Hepatocyte (in vitro differentiated cells): ENCODE measurements around the gene SCNN1G.

ENCODE experiments used
- CTCF ChIP-seq: fragments of 200-600 bp; sonication (generic); IDR thresholded peaks from 2 replicates; pipeline ENCODE4 v1.5.1; 2016; ENCODE audit warnings: antibody characterized with exemption, mild to moderate bottlenecking; ENCODE audit not compliant: poor library complexity
- EZH2 ChIP-seq: fragments of 200-600 bp; sonication (generic); IDR thresholded peaks from 2 replicates; pipeline ENCODE4 v1.6.1; 2016; ENCODE audit warnings: antibody characterized with exemption, mild to moderate bottlenecking, borderline replicate concordance
- EZH2phosphoT487 ChIP-seq: fragments of 200-600 bp; sonication (generic); IDR thresholded peaks from one replicate; pipeline ENCODE4 v1.6.1; 2018; ENCODE audit warnings: antibody characterized with exemption, mild to moderate bottlenecking, low read depth, moderate library complexity; ENCODE audit not compliant: unreplicated experiment, severe bottlenecking

GRCh38 chr16:23156946-23157460, 25.5 kb upstream of the SCNN1G start:
- TF ChIP-seq CTCF, result no peak
- TF ChIP-seq EZH2, result no peak
- no peak for TF ChIP-seq EZH2phosphoT487
